Measurements from ENCODE around the gene RALY.

Gene RALY

GRCh38 chr20:34043025-34043424, 49.3 kb downstream of the RALY start:
- Histone ChIP-seq H3K27ac (ENCODE audit: insufficient read depth, low read depth, low read length, poor library complexity, severe bottlenecking) (no peak overlapping the region), H3K4me1 (ENCODE audit: control insufficient read depth, insufficient read depth, low read length) (peaks cover 8% of the 10 kb centered on the region), H3K9me3 (ENCODE audit: control insufficient read depth, low read length) (no peaks in the 10 kb centered on the region), H3K36me3 (ENCODE audit: control insufficient read depth, insufficient read depth, low read length) (no peaks in the 10 kb centered on the region), H3K27me3 (ENCODE audit: control insufficient read depth, insufficient read depth, low read length, poor library complexity, severe bottlenecking) (no peaks in the 10 kb centered on the region), H3K4me3 (ENCODE audit: insufficient read depth, low read depth, low read length) (no peak overlapping the region)

GRCh38 chr20:34045294-34045693, 51.6 kb downstream of the RALY start:
- Histone ChIP-seq H3K4me1 (ENCODE audit: control insufficient read depth, insufficient read depth, low read length) (peaks cover 8% of the 10 kb centered on the region), H3K27me3 (ENCODE audit: control insufficient read depth, insufficient read depth, low read length, poor library complexity, severe bottlenecking) (no peaks in the 10 kb centered on the region), H3K9me3 (ENCODE audit: control insufficient read depth, low read length) (no peaks in the 10 kb centered on the region), H3K27ac (ENCODE audit: insufficient read depth, low read depth, low read length, poor library complexity, severe bottlenecking) (no peak overlapping the region), H3K36me3 (ENCODE audit: control insufficient read depth, insufficient read depth, low read length) (no peaks in the 10 kb centered on the region), H3K4me3 (ENCODE audit: insufficient read depth, low read depth, low read length) (no peak overlapping the region)
- 63 to 66% methylated on average over 2 of the region's 2 CpGs for WGBS, 2 experiments

- H3K27ac ChIP-seq (ENCODE audit: insufficient read depth, low read depth, low read length, poor library complexity, severe bottlenecking) = no peak overlapping the region
- H3K9me3 ChIP-seq (ENCODE audit: control insufficient read depth, low read length) = no peaks in the 10 kb centered on the region
- no peaks in the 10 kb centered on the region for H3K27me3 ChIP-seq (ENCODE audit: control insufficient read depth, insufficient read depth, low read length, poor library complexity, severe bottlenecking)
- H3K4me3 ChIP-seq (ENCODE audit: insufficient read depth, low read depth, low read length) = no peak overlapping the region
- H3K36me3 ChIP-seq (ENCODE audit: control insufficient read depth, insufficient read depth, low read length) = no peaks in the 10 kb centered on the region
- peaks cover 8% of the 10 kb centered on the region for H3K4me1 ChIP-seq (ENCODE audit: control insufficient read depth, insufficient read depth, low read length)
- WGBS, 2 experiments = 53 to 55% methylated on average over 5 of the region's 5 CpGs
These were observed 52.4 kb downstream of the RALY start for GRCh38 chr20:34045930-34046725.

- 96 to 98% methylated on average over 7 of the region's 7 CpGs for WGBS, 2 experiments
- H3K27me3 ChIP-seq (ENCODE audit: control insufficient read depth, insufficient read depth, low read length, poor library complexity, severe bottlenecking) = no peaks in the 10 kb centered on the region
- H3K36me3 ChIP-seq (ENCODE audit: control insufficient read depth, insufficient read depth, low read length) = no peaks in the 10 kb centered on the region
- H3K4me3 ChIP-seq (ENCODE audit: insufficient read depth, low read depth, low read length) = no peak overlapping the region
- H3K27ac ChIP-seq (ENCODE audit: insufficient read depth, low read depth, low read length, poor library complexity, severe bottlenecking) = no peak overlapping the region
- H3K9me3 ChIP-seq (ENCODE audit: control insufficient read depth, low read length) = no peaks in the 10 kb centered on the region
- peaks cover 8% of the 10 kb centered on the region for H3K4me1 ChIP-seq (ENCODE audit: control insufficient read depth, insufficient read depth, low read length)
These were observed 53.4 kb downstream of the RALY start for GRCh38 chr20:34047010-34047687.

GRCh38 chr20:34047917-34048316, 54.2 kb downstream of the RALY start:
- H3K27ac ChIP-seq (ENCODE audit: insufficient read depth, low read depth, low read length, poor library complexity, severe bottlenecking) = no peak overlapping the region
- 84 to 90% methylated on average over 4 of the region's 4 CpGs for WGBS, 2 experiments
- H3K27me3 ChIP-seq (ENCODE audit: control insufficient read depth, insufficient read depth, low read length, poor library complexity, severe bottlenecking) = no peaks in the 10 kb centered on the region
- H3K4me1 ChIP-seq (ENCODE audit: control insufficient read depth, insufficient read depth, low read length) = peaks cover 8% of the 10 kb centered on the region
- no peak overlapping the region for H3K4me3 ChIP-seq (ENCODE audit: insufficient read depth, low read depth, low read length)
- no peaks in the 10 kb centered on the region for H3K36me3 ChIP-seq (ENCODE audit: control insufficient read depth, insufficient read depth, low read length)
- H3K9me3 ChIP-seq (ENCODE audit: control insufficient read depth, low read length) = no peaks in the 10 kb centered on the region

- Histone ChIP-seq H3K4me3 (ENCODE audit: insufficient read depth, low read depth, low read length) (no peak overlapping the region), H3K36me3 (ENCODE audit: control insufficient read depth, insufficient read depth, low read length) (no peaks in the 10 kb centered on the region), H3K27ac (ENCODE audit: insufficient read depth, low read depth, low read length, poor library complexity, severe bottlenecking) (no peak overlapping the region), H3K9me3 (ENCODE audit: control insufficient read depth, low read length) (no peaks in the 10 kb centered on the region), H3K27me3 (ENCODE audit: control insufficient read depth, insufficient read depth, low read length, poor library complexity, severe bottlenecking) (no peaks in the 10 kb centered on the region), H3K4me1 (ENCODE audit: control insufficient read depth, insufficient read depth, low read length) (peaks cover 8% of the 10 kb centered on the region)
- WGBS, 2 experiments = 78% methylated on average over 1 of the region's 1 CpG; no CpG with 5 or more reads in 1 of the 2 experiments
These were observed 55.7 kb downstream of the RALY start for GRCh38 chr20:34049389-34049788.

- Histone ChIP-seq H3K9me3 (ENCODE audit: control insufficient read depth, low read length) (no peaks in the 10 kb centered on the region), H3K36me3 (ENCODE audit: control insufficient read depth, insufficient read depth, low read length) (no peaks in the 10 kb centered on the region), H3K27me3 (ENCODE audit: control insufficient read depth, insufficient read depth, low read length, poor library complexity, severe bottlenecking) (no peaks in the 10 kb centered on the region), H3K4me3 (ENCODE audit: insufficient read depth, low read depth, low read length) (no peak overlapping the region), H3K4me1 (ENCODE audit: control insufficient read depth, insufficient read depth, low read length) (peaks cover 10% of the 10 kb centered on the region), H3K27ac (ENCODE audit: insufficient read depth, low read depth, low read length, poor library complexity, severe bottlenecking) (no peak overlapping the region)
- WGBS, 2 experiments = 91 to 97% methylated on average over 4 of the region's 4 CpGs
These were observed 56.4 kb downstream of the RALY start for GRCh38 chr20:34049897-34050695.

GRCh38 chr20:34052414-34052813, 58.7 kb downstream of the RALY start:
- 91 to 93% methylated on average over 2 of the region's 2 CpGs for whole genome bisulfite sequencing, 2 experiments
- H3K4me1 ChIP-seq (ENCODE audit: control insufficient read depth, insufficient read depth, low read length) = peaks cover 5% of the 10 kb centered on the region
- no peaks in the 10 kb centered on the region for H3K9me3 ChIP-seq (ENCODE audit: control insufficient read depth, low read length)
- no peak overlapping the region for H3K4me3 ChIP-seq (ENCODE audit: insufficient read depth, low read depth, low read length)
- no peak overlapping the region for H3K27ac ChIP-seq (ENCODE audit: insufficient read depth, low read depth, low read length, poor library complexity, severe bottlenecking)
- no peaks in the 10 kb centered on the region for H3K36me3 ChIP-seq (ENCODE audit: control insufficient read depth, insufficient read depth, low read length)
- H3K27me3 ChIP-seq (ENCODE audit: control insufficient read depth, insufficient read depth, low read length, poor library complexity, severe bottlenecking) = no peaks in the 10 kb centered on the region

GRCh38 chr20:34055290-34055689, 61.6 kb downstream of the RALY start:
- no peak overlapping the region for H3K4me3 ChIP-seq (ENCODE audit: insufficient read depth, low read depth, low read length)
- no peak overlapping the region for H3K27ac ChIP-seq (ENCODE audit: insufficient read depth, low read depth, low read length, poor library complexity, severe bottlenecking)
- peaks cover 5% of the 10 kb centered on the region for H3K4me1 ChIP-seq (ENCODE audit: control insufficient read depth, insufficient read depth, low read length)
- no peaks in the 10 kb centered on the region for H3K36me3 ChIP-seq (ENCODE audit: control insufficient read depth, insufficient read depth, low read length)
- 85 to 100% methylated on average over 1 of the region's 1 CpG for WGBS, 2 experiments
- no peaks in the 10 kb centered on the region for H3K9me3 ChIP-seq (ENCODE audit: control insufficient read depth, low read length)
- no peaks in the 10 kb centered on the region for H3K27me3 ChIP-seq (ENCODE audit: control insufficient read depth, insufficient read depth, low read length, poor library complexity, severe bottlenecking)

GRCh38 chr20:34058831-34059230, 65.1 kb downstream of the RALY start:
- Histone ChIP-seq H3K4me3 (ENCODE audit: insufficient read depth, low read depth, low read length) (no peak overlapping the region), H3K27ac (ENCODE audit: insufficient read depth, low read depth, low read length, poor library complexity, severe bottlenecking) (no peak overlapping the region), H3K27me3 (ENCODE audit: control insufficient read depth, insufficient read depth, low read length, poor library complexity, severe bottlenecking) (no peaks in the 10 kb centered on the region), H3K4me1 (ENCODE audit: control insufficient read depth, insufficient read depth, low read length) (peaks cover 5% of the 10 kb centered on the region), H3K36me3 (ENCODE audit: control insufficient read depth, insufficient read depth, low read length) (no peaks in the 10 kb centered on the region), H3K9me3 (ENCODE audit: control insufficient read depth, low read length) (no peaks in the 10 kb centered on the region)
- WGBS, 2 experiments = 85 to 89% methylated on average over 1 of the region's 1 CpG

All from ectodermal cell (in vitro differentiated cells).